ENCODE results near the gene CLMP. TPM values are rescaled to one million over a fixed set of nuclear protein-coding genes. Genes with fewer than 3 reads are reported as not detected.

The CLMP gene
- total and polyA plus RNA-seq, 9 of the 15 experiments (the other 6 are each of a cell fraction or from before 2014, with no cell fraction given): 0.02 to 0.15 (median 0.03) TPM; not detected in 6

- no peaks in the 10 kb centered on the region for H3K9me3 ChIP-seq (replicated peaks; ENCODE audit: control insufficient read depth, insufficient read depth, low read depth, low read length)
- in situ Hi-C loops (cut with MboI): no loop called here
- ChIA-PET POLR2A (interaction anchor here (1.2 kb wide), 1 partner anchor 34 kb away, joined by 3 read pairs; no protein-coding TSS in a partner anchor), CTCF (ENCODE audit: low intra/inter-chr PET ratio) (no interaction called here)
- H2AFZ ChIP-seq (ENCODE audit: low read depth, low read length): no peak overlapping the region
- H3K4me3 ChIP-seq: no peak overlapping the region
- H3K27me3 ChIP-seq (ENCODE audit: control insufficient read depth in 2 of 2, insufficient read depth in 2 of 2, low read length in 2 of 2): peaks cover 10 to 25% of the 10 kb centered on the region in 2 experiments; a peak in 4 of 5 replicates
- no peak overlapping the region for H3K9ac ChIP-seq (ENCODE audit: insufficient read depth in 1 of 2, low read depth in 2 of 2, low read length in 2 of 2)
- intact Hi-C loops (cut with micrococcal nuclease): no loop called here
- DNase-seq (ENCODE audit: extremely low read depth in 1 of 4, low spot score in 3 of 4): no peak
- no peak overlapping the region for H3K27ac ChIP-seq (ENCODE audit: extremely low read depth, low read depth, low read length)
- H3K9me1 ChIP-seq (ENCODE audit: control insufficient read depth, insufficient read depth, low read length): no peaks in the 10 kb centered on the region
- no peaks in the 10 kb centered on the region for H3K4me1 ChIP-seq (replicated peaks in 1 of 2; ENCODE audit: control insufficient read depth in 2 of 2, insufficient read depth in 2 of 2, low read length in 2 of 2)
- 15% methylated on average over 11 of the region's 11 CpGs for WGBS (ENCODE audit: insufficient coverage, low coverage, missing lambda C conversion rate)
- FAIRE-seq: no peak
- ATAC-seq: no peak
- BruUV-seq (replicated peaks): no TSS peak
- H3K79me2 ChIP-seq (ENCODE audit: control insufficient read depth, insufficient read depth, low read length): no peaks in the 10 kb centered on the region
- no peak overlapping the region for H3K4me2 ChIP-seq (ENCODE audit: insufficient read depth, low read length)
- no peaks in the 10 kb centered on the region for H3K36me3 ChIP-seq (ENCODE audit: control insufficient read depth, insufficient read depth, low read length)
- no peaks in the 10 kb centered on the region for H4K20me1 ChIP-seq (replicated peaks; ENCODE audit: control insufficient read depth, insufficient read depth, low read length)
- no peak for TF ChIP-seq HINFP (tag; conservative IDR thresholded peaks at IDR 0.05; ENCODE audit: low read depth)
- TF ChIP-seq RBM22 (IDR thresholded peaks at IDR 0.05; ENCODE audit: low read depth, low read length, poor library complexity, severe bottlenecking): no peak
- no peak for TF ChIP-seq HNRNPL (IDR thresholded peaks at IDR 0.05; ENCODE audit: low read depth, low read length)
- no peak for TF ChIP-seq ZNF184 (CRISPR knock-in tag; IDR thresholded peaks at IDR 0.05)
- TF ChIP-seq TCF15 (CRISPR knock-in tag; IDR thresholded peaks at IDR 0.05): no peak
- TF ChIP-seq BCOR (IDR thresholded peaks at IDR 0.05): no peak
- TF ChIP-seq ETV5 (CRISPR knock-in tag; IDR thresholded peaks at IDR 0.05; ENCODE audit: low read depth): no peak
- no peak for TF ChIP-seq U2AF1 (optimal IDR thresholded peaks at IDR 0.05; ENCODE audit: low read depth, low read length)
- no peak for TF ChIP-seq ZNF77 (CRISPR knock-in tag; IDR thresholded peaks at IDR 0.05)
- TF ChIP-seq IRF9 (tag; IDR thresholded peaks at IDR 0.05): no peak
- TF ChIP-seq RREB1 (CRISPR knock-in tag; IDR thresholded peaks at IDR 0.05): no peak
- TF ChIP-seq WHSC1 (IDR thresholded peaks at IDR 0.05; ENCODE audit: low read length): no peak
- no peak for TF ChIP-seq ZKSCAN8 (CRISPR knock-in tag; IDR thresholded peaks at IDR 0.05)
- no peak for TF ChIP-seq XRCC3 (IDR thresholded peaks at IDR 0.05)
Measured at GRCh38 chr11:123213307-123213771, 18.3 kb upstream of the CLMP start.

Measured in K562 (cell line).